Endodermal cell (in vitro differentiated cells): ENCODE measurements around the gene MAPT. TPM values are rescaled to one million over a fixed set of nuclear protein-coding genes. Genes with fewer than 3 reads are reported as not detected.

Source experiments
- DNase-seq: peaks from one replicate; pipeline ENCODE4 v3.0.0-alpha.2; 2017
- H3K27ac ChIP-seq: 2 replicates; pipeline ENCODE4 v1.5.1; 2013; ENCODE audit warnings: mild to moderate bottlenecking, low read depth, low read length, moderate library complexity
- H3K27me3 ChIP-seq: 2 replicates; pipeline ENCODE4 v1.6.1; 2013; ENCODE audit warnings: mild to moderate bottlenecking, low read length, moderate library complexity; ENCODE audit not compliant: insufficient read depth, control insufficient read depth, poor library complexity, severe bottlenecking
- H3K36me3 ChIP-seq: 2 replicates; pipeline ENCODE4 v1.7.0; 2013; ENCODE audit warnings: mild to moderate bottlenecking, low read length, moderate library complexity; ENCODE audit not compliant: control insufficient read depth, insufficient read depth
- H3K4me1 ChIP-seq: one replicate; pipeline ENCODE4 v1.7.0; 2013; ENCODE audit warnings: low read length; ENCODE audit not compliant: control insufficient read depth, insufficient read depth
- H3K4me3 ChIP-seq: 2 replicates; pipeline ENCODE4 v1.5.1; 2013; ENCODE audit warnings: mild to moderate bottlenecking, low read length, moderate library complexity
- H3K9ac ChIP-seq: 2 replicates; pipeline ENCODE4 v1.6.1; 2013; ENCODE audit warnings: mild to moderate bottlenecking, low read length, moderate library complexity; ENCODE audit not compliant: poor library complexity, severe bottlenecking; ENCODE audit errors: extremely low read depth
- H3K9me3 ChIP-seq: 2 replicates; pipeline ENCODE4 v1.6.1; 2013; ENCODE audit warnings: mild to moderate bottlenecking, low read length, moderate library complexity; ENCODE audit not compliant: control insufficient read depth
- H3K27ac Mint-ChIP-seq: 2 replicates; pipeline ENCODE4 v1.8.0; 2020; ENCODE audit warnings: mixed read lengths
- H3K27me3 Mint-ChIP-seq: 2 replicates; pipeline ENCODE4 v1.8.0; 2021; ENCODE audit warnings: mild to moderate bottlenecking, mixed read lengths; ENCODE audit not compliant: insufficient read depth
- H3K36me3 Mint-ChIP-seq: 2 replicates; pipeline ENCODE4 v1.8.0; 2020; ENCODE audit warnings: low read depth, mixed read lengths
- H3K4me1 Mint-ChIP-seq: 2 replicates; pipeline ENCODE4 v1.8.0; 2020; ENCODE audit warnings: mixed read lengths
- H3K4me3 Mint-ChIP-seq: 2 replicates; pipeline ENCODE4 v1.8.0; 2020; ENCODE audit warnings: mild to moderate bottlenecking, moderate library complexity, mixed read lengths
- H3K9me3 Mint-ChIP-seq: 2 replicates; pipeline ENCODE4 v1.8.0; 2020; ENCODE audit warnings: mild to moderate bottlenecking, mixed read lengths
- WGBS, 2 experiments: methylation state at CpG; one replicate each; pipeline versions ENCODE4 v1.1.5 to v1.1.7; 2013; ENCODE audit warnings: missing lambda C conversion rate in 2 of 2, mixed read lengths in 1 of 2; ENCODE audit not compliant: insufficient coverage in 1 of 2, insufficient read length in 1 of 2; 5-methylcytosine and 5-hydroxymethylcytosine counted together
- total RNA-seq, 2 donors: library from RNA; stranded (reverse); fragmentation: NEBNext Ultra II Directional in 1 of 2; extraction: Animal tissue kit (Norgen Biotek cat#: 25700) in 1 of 2; gene quantifications; 2 replicates in 1 of 2; 3 replicates in 1 of 2; pipeline ENCODE4 v1.2.1, GENCODE V29; 2021
- TF ChIP-seq, protein P1 (sequence below): fragments of 200-600 bp; sonication (generic); conservative IDR thresholded peaks from 2 replicates; pipeline ENCODE4 v1.5.0; 2021; ENCODE audit warnings: antibody characterized with exemption, mild to moderate bottlenecking

MAPT gene
- total RNA-seq, 2 donors from 2014 or later: 0.69 to 0.73 TPM

DNA sequence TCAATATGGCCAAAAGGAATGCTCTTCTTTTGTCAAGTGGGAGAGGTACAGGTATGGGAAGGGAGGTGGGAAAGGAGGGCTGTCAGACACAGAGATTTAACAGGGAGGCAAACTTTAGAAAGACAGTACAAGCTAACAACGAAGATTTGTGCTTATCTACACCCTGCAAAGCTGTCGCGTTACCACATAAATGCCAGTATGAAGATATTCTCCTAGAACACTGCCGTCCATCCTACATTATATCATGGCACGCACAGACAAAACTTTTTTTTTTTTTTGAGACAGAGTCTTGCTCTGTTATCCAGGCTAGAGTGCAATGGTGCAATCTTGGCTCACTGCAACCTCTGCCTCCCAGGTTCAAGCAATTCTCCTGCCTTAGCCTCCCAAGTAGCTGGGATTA lies 155.3 kb downstream of the MAPT start:
- peaks cover 35% of the 10 kb centered on the region for H3K4me1 Mint-ChIP-seq
- TF ChIP-seq, protein P1, sequence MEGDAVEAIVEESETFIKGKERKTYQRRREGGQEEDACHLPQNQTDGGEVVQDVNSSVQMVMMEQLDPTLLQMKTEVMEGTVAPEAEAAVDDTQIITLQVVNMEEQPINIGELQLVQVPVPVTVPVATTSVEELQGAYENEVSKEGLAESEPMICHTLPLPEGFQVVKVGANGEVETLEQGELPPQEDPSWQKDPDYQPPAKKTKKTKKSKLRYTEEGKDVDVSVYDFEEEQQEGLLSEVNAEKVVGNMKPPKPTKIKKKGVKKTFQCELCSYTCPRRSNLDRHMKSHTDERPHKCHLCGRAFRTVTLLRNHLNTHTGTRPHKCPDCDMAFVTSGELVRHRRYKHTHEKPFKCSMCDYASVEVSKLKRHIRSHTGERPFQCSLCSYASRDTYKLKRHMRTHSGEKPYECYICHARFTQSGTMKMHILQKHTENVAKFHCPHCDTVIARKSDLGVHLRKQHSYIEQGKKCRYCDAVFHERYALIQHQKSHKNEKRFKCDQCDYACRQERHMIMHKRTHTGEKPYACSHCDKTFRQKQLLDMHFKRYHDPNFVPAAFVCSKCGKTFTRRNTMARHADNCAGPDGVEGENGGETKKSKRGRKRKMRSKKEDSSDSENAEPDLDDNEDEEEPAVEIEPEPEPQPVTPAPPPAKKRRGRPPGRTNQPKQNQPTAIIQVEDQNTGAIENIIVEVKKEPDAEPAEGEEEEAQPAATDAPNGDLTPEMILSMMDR: no peak
- no peak overlapping the region for H3K4me3 Mint-ChIP-seq
- no peak overlapping the region for H3K27ac Mint-ChIP-seq
- Histone ChIP-seq H3K4me3 (no peak overlapping the region), H3K4me1 (peaks cover 6% of the 10 kb centered on the region), H3K36me3 (peaks cover 78% of the 10 kb centered on the region), H3K9me3 (no peaks in the 10 kb centered on the region), H3K27me3 (no peaks in the 10 kb centered on the region), H3K9ac (no peak overlapping the region), H3K27ac (no peak overlapping the region)
- H3K9me3 Mint-ChIP-seq: no peaks in the 10 kb centered on the region
- H3K36me3 Mint-ChIP-seq: peaks cover 69% of the 10 kb centered on the region
- no peaks in the 10 kb centered on the region for H3K27me3 Mint-ChIP-seq
- DNase-seq: no peak
- WGBS, 2 experiments: 94 to 99% methylated on average over 5 of the region's 5 CpGs

DNA sequence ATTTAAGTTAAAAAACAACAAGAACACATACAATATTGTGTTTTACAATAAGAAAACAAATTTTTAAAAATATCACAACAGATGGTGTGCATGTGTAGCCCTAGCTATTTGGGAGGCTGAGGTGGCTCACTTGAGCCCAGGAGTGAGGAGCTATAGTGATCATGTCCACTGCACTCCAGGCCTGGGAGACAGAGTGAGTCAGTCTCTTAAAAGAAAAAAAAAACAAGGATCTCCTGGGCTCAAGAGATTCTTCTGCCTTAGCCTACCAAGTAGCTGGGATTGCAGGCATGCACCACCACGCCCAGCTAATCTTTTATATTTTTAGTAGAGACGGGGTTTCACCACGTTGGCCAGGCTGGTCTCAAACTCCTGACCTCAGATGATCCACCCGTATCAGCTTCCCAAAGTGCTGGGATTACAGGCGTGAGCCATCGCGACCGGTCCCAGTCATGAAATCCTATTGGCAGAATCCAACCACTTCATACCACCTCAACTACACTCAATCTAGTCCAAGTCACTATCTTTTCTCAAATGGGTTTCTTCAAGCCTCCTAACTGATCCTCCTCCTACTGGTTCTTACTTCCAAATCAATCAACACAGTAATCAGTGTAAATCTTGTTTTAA lies 159.7 kb downstream of the MAPT start:
- no peaks in the 10 kb centered on the region for H3K9me3 ChIP-seq
- peaks cover 68% of the 10 kb centered on the region for H3K36me3 ChIP-seq
- H3K9me3 Mint-ChIP-seq: no peaks in the 10 kb centered on the region
- H3K4me1 Mint-ChIP-seq: peaks cover 38% of the 10 kb centered on the region
- WGBS, 2 experiments: 95 to 98% methylated on average over 8 of the region's 8 CpGs
- H3K9ac ChIP-seq: no peak overlapping the region
- no peak for DNase-seq
- H3K27ac ChIP-seq: no peak overlapping the region
- H3K4me1 ChIP-seq: peaks cover 9% of the 10 kb centered on the region
- H3K36me3 Mint-ChIP-seq: peaks cover 52% of the 10 kb centered on the region
- H3K27me3 Mint-ChIP-seq: no peaks in the 10 kb centered on the region
- H3K27me3 ChIP-seq: no peaks in the 10 kb centered on the region
- H3K27ac Mint-ChIP-seq: peak overlapping the region; percentile 44
- TF ChIP-seq, protein P1: no peak
- no peak overlapping the region for H3K4me3 Mint-ChIP-seq
- no peak overlapping the region for H3K4me3 ChIP-seq

DNA sequence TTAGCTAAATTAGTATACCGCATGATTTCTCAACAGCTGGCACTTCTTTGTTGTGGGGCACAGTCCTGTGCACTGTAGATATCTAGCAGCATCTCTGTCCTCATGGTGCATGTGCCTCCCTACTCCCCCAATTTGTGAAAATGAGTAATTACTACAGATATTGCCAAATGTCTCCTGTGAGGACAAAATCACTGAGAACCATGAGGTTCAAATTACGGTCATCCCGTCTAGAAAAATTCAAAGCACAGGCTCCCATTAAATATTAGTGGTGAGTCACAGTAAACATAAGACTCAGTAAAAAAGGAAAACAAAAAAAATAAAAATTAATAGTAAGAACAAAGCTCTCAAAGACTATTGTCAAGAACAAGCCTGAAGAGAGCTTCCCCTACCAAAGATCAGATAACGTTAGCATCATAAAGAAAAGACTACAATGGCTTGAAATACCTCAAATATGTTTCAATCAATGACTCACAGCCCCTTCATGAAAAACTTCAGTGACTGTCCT lies 162.5 kb downstream of the MAPT start:
- no peak overlapping the region for H3K27ac ChIP-seq
- TF ChIP-seq, protein P1: no peak

More for the DNA sequence above, 162.5 kb downstream of the MAPT start:
- Histone ChIP-seq H3K36me3 (peaks cover 57% of the 10 kb centered on the region), H3K4me1 (peaks cover 2% of the 10 kb centered on the region), H3K9ac (no peak overlapping the region), H3K4me3 (no peak overlapping the region), H3K27me3 (no peaks in the 10 kb centered on the region), H3K9me3 (no peaks in the 10 kb centered on the region)
- DNase-seq: no peak
- 93 to 100% methylated on average over 2 to 4 of the region's 4 CpGs for WGBS, 2 experiments
- H3K27ac Mint-ChIP-seq: peak overlapping the region; percentile 3
- H3K36me3 Mint-ChIP-seq: peaks cover 43% of the 10 kb centered on the region
- H3K9me3 Mint-ChIP-seq: no peaks in the 10 kb centered on the region
- no peak overlapping the region for H3K4me3 Mint-ChIP-seq
- peaks cover 27% of the 10 kb centered on the region for H3K4me1 Mint-ChIP-seq
- H3K27me3 Mint-ChIP-seq: no peaks in the 10 kb centered on the region
